ENCODE measurements around the gene ATG13. TPM values are rescaled to one million over a fixed set of nuclear protein-coding genes. Genes with fewer than 3 reads are reported as not detected.

Gene ATG13
- total RNA-seq, 1 donor from 2014 or later = 85.6 TPM

DNA sequence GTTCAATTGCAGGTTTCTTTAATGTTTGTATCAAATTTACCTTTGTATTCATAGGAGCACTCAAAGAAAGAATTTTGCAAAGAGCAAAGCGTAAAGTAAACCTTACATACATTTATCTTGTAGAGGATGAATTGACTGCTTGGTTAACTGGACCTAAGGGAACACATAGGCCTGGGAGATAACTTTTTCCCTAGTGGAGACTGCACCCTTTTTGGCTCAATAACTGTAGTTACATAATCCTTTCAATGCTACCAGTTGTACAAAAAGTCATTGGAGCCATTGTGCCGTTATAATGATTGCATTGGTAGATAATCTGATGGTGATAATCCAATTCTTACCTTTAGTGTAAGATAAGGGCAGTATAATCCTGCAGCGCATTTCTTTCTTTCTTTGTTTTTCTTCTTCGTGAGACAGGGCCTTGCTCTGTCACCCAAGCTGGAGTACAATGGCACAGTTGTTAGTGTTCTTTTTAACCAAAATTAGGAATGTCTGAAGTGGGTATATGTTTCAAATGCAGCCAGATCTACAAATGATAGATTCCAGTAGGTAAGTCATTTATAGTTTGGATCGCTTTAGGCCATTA lies 18.3 kb downstream of the ATG13 start:
- no peaks in the 10 kb centered on the region for H3K9me3 Mint-ChIP-seq (ENCODE audit: unreplicated experiment)

GRCh38 chr11:46637546-46637945 lies 20.2 kb downstream of the ATG13 start:
- H3K27me3 Mint-ChIP-seq (ENCODE audit: unreplicated experiment) = peaks cover 2% of the 10 kb centered on the region
- no peak for TF ChIP-seq CTCF (IDR thresholded peaks at IDR 0.05; ENCODE audit: unreplicated experiment)
- no peaks in the 10 kb centered on the region for H3K9me3 Mint-ChIP-seq (ENCODE audit: unreplicated experiment)
- H3K4me1 Mint-ChIP-seq (ENCODE audit: unreplicated experiment) = no peaks in the 10 kb centered on the region
- no peak overlapping the region for H3K27ac Mint-ChIP-seq (ENCODE audit: unreplicated experiment)
- H3K4me3 Mint-ChIP-seq (ENCODE audit: unreplicated experiment) = no peak overlapping the region
- no peak for DNase-seq (ENCODE audit: low spot score)
- H3K36me3 Mint-ChIP-seq (ENCODE audit: low read depth, unreplicated experiment) = peaks cover 17% of the 10 kb centered on the region

More for the DNA sequence above, 18.3 kb downstream of the ATG13 start:
- Mint-ChIP-seq H3K4me1 (ENCODE audit: unreplicated experiment) (no peaks in the 10 kb centered on the region), H3K36me3 (ENCODE audit: low read depth, unreplicated experiment) (peaks cover 11% of the 10 kb centered on the region), H3K27me3 (ENCODE audit: unreplicated experiment) (peaks cover 2% of the 10 kb centered on the region), H3K4me3 (ENCODE audit: unreplicated experiment) (no peak overlapping the region), H3K27ac (ENCODE audit: unreplicated experiment) (no peak overlapping the region)
- TF ChIP-seq CTCF (IDR thresholded peaks at IDR 0.05; ENCODE audit: unreplicated experiment) = no peak
- DNase-seq (ENCODE audit: low spot score) = no peak

DNA sequence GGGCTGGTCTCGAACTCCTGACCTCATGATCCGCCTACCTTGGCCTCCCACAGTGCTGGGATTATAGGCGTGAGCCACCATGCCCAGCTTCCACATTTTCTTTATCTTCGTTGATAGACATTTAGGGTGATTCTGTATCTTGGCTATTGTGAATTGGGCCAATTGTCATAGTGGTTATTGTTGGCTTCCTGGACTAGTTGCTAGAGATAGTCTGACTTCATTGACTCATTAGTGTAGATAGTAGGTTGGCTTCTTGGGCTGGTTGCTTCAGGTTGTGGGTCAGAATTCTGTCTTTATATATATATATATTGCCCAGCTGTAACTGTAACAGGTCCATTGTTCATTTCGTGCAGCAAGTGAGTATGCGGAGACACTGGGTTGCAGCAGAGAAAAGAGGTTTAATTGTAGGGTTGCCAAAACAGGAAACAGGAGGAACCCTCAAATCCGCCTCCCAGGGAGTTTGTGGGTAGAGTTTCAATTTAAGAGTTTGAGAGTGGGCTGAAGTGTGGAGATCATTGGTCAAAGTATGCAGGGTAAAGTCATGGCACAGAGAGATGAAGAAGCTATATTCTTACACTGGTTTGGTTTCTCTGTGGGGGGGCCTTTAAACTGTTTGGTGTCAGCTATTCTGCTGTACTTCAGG lies 22.0 kb downstream of the ATG13 start:
- Mint-ChIP-seq H3K4me1 (ENCODE audit: unreplicated experiment) (no peaks in the 10 kb centered on the region), H3K27me3 (ENCODE audit: unreplicated experiment) (peaks cover 2% of the 10 kb centered on the region), H3K9me3 (ENCODE audit: unreplicated experiment) (no peaks in the 10 kb centered on the region), H3K4me3 (ENCODE audit: unreplicated experiment) (peak overlapping the region; percentile 73), H3K27ac (ENCODE audit: unreplicated experiment) (no peak overlapping the region), H3K36me3 (ENCODE audit: low read depth, unreplicated experiment) (peaks cover 24% of the 10 kb centered on the region)
- no peak for TF ChIP-seq CTCF (IDR thresholded peaks at IDR 0.05; ENCODE audit: unreplicated experiment)
- no peak for DNase-seq (ENCODE audit: low spot score)

DNA sequence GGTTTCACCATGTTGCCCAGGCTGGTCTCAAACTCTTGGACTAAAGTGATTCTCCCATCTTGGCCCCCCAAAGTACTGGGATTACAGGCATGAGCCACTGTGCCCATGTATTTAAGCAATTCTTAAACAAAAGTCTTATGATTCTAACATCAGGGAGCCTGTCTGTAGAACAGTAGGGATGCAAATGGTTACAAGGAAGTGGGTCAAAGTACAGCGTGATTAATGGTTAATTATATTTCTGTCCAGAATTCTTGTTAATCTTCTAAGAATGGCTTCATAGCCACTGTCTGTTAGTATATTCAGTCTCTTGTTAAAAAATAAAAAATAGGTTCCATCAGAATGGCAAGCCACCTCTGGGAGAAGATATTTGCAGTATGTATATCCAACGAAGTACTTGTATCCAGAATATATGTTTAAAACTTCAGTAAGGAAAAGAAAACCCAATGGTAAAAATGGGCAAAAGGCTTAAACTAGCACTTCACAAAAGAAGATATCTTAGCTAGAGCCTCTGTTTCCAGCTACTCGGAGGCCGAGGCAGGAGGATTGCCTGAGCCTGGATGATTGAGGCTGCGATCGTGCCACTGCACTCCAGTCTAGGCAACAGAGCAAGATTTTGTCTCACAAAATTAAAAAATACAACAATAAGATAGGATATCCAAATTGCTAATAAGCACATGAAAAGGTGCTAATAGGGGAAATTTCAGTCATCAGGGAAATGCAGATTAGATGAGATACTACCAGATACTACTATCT lies 22.9 kb downstream of the ATG13 start:
- H3K27me3 Mint-ChIP-seq (ENCODE audit: unreplicated experiment) = peaks cover 2% of the 10 kb centered on the region
- peaks cover 24% of the 10 kb centered on the region for H3K36me3 Mint-ChIP-seq (ENCODE audit: low read depth, unreplicated experiment)
- DNase-seq (ENCODE audit: low spot score) = no peak
- no peaks in the 10 kb centered on the region for H3K9me3 Mint-ChIP-seq (ENCODE audit: unreplicated experiment)
- peak overlapping the region; percentile 13 for H3K27ac Mint-ChIP-seq (ENCODE audit: unreplicated experiment)
- no peaks in the 10 kb centered on the region for H3K4me1 Mint-ChIP-seq (ENCODE audit: unreplicated experiment)
- no peak overlapping the region for H3K4me3 Mint-ChIP-seq (ENCODE audit: unreplicated experiment)
- no peak for TF ChIP-seq CTCF (IDR thresholded peaks at IDR 0.05; ENCODE audit: unreplicated experiment)

DNA sequence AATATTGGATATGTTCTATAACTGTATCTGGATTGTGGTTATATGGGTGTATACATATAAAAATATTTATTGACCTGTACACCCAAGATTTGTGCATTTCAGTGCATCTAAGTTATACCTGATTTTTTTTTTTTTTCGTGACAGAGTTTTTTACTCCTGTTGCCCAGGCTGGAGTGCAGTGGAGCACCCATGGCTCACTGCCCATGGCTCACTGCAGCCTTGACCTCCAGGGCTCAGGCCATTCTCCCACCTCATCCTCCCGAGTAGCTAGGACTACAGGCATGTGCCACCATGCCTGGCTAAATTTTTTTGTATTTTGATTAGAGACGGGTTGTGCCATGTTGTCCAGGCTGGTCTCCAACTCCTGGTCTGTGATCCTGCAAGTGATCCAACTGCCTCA lies 24.3 kb downstream of the ATG13 start:
- H3K27me3 Mint-ChIP-seq (ENCODE audit: unreplicated experiment) = peaks cover 2% of the 10 kb centered on the region
- no peak for TF ChIP-seq CTCF (IDR thresholded peaks at IDR 0.05; ENCODE audit: unreplicated experiment)
- H3K9me3 Mint-ChIP-seq (ENCODE audit: unreplicated experiment) = no peaks in the 10 kb centered on the region
- no peaks in the 10 kb centered on the region for H3K4me1 Mint-ChIP-seq (ENCODE audit: unreplicated experiment)
- no peak overlapping the region for H3K4me3 Mint-ChIP-seq (ENCODE audit: unreplicated experiment)
- no peak for DNase-seq (ENCODE audit: low spot score)
- no peak overlapping the region for H3K27ac Mint-ChIP-seq (ENCODE audit: unreplicated experiment)
- peaks cover 27% of the 10 kb centered on the region for H3K36me3 Mint-ChIP-seq (ENCODE audit: low read depth, unreplicated experiment)

Measured in endothelial cell (in vitro differentiated cells).